HFF-Myc (cell line): Measurements from ENCODE around the gene ARID3A.
"Not testable (repeated sequence)": the region's sequence is repeated elsewhere in the genome, so short reads cannot be mapped to it uniquely, and the experiment has no call there.

Experiments used
- DNase-seq: peaks from one replicate; pipeline ENCODE4 v3.0.0-alpha.2; 2011; ENCODE audit warnings: low read depth; ENCODE audit errors: extremely low read depth
- H3K4me3 ChIP-seq: replicated peaks from 2 replicates; pipeline ENCODE4 v1.5.1; 2011; ENCODE audit warnings: low read depth, mild to moderate bottlenecking, control low read depth, low read length
- CTCF ChIP-seq: IDR thresholded peaks from 2 replicates; pipeline ENCODE4 v1.5.1; 2012; ENCODE audit warnings: mild to moderate bottlenecking, low read depth, low read length, control low read depth; ENCODE audit errors: missing control alignments

Gene ARID3A

DNA sequence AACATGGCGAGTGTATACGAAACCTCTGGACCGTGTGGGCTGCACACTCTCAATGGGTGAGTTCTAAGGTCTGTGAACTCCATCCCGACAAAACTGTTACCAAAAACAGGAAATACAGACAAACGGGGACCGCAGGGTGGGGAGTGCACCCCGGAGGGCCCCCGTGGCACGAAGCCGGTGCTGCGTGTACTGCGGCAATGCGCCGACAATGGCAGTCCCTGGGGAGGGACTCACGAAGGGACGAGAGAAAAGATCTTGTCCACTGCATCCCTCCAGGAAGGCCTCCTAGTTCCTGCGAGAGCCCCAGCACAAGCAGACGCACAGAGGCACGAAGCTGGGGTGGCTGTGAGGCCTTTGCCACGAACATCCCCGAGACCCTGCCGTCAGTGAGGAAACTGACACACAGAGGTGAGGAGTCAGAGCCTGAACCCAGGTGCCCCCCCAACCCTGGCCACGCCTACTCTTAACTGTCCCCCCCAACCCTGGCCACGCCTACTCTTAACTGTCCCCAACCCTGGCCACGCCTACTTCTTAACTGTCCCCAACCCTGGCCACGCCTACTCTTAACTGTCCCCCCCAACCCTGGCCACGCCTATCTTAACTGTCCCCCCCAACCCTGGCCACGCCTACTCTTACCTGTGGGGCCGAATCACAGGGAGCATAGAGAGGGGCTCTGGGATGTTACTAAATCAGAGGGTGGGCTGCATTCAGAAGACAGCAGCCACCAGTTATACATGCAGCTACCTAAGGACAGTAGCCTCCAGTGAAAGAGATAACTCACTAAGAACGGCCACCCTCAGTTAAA lies 37.1 kb upstream of the ARID3A start:
- DNase-seq: no peak
- H3K4me3 ChIP-seq: no peak overlapping the region
- TF ChIP-seq CTCF: no peak

DNA sequence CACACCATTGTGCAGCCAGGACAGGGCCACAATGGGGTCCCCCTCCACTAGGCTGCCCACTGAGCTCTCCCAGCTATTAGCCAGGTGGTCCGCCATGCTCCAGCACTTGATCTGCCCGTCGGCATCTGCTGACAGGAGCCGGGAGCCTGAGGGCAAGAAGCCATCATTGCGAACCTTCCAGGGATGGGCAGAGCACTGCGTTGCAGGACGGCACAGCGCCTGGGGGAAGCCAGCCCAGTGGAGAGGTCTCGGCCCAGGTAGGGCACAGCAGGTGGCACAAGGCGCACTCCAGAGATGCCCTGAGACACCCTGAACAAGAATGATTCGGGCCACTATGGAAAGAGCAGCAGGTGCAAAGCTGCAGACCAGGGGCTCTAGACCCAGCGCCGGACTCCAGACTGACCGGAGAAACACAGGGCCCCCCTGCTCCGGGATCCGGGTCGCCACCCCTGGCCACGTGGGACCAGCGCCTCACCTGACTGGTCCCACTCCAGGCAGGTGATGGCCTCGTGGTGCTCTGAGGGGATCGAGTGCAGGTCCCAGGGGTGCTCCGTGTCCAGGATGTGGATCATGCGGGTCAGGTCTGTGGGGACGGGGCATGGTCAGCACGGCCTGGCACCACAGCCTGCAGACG lies 36.1 kb upstream of the ARID3A start:
- no peak overlapping the region for H3K4me3 ChIP-seq
- DNase-seq: no peak
- TF ChIP-seq CTCF: no peak

DNA sequence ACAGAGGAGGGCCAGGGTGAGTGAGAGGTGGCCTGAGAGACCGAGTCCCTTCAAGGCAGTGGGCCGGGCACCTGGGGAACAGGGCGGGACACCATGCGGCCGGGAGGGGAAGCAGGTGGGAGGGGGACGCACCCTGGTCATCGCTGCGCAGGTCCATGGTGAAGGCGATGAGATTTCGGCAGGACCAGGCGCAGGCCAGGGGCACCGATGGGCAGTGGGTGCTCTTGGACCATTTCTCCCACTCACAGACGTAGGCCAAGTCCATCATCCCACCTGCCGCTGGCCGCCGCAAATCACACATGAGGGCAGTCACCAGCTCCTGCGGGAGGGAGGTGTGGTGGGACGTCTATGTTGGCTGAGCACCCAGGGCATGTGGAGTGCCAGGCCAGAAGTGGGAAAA lies 35.0 kb upstream of the ARID3A start:
- TF ChIP-seq CTCF: no peak
- H3K4me3 ChIP-seq: no peak overlapping the region
- no peak for DNase-seq

- DNase-seq: not testable (repeated sequence)
- peak overlapping the region; percentile 66 for H3K4me3 ChIP-seq
Observed at GRCh38 chr19:891421-892200, 34.2 kb upstream of the ARID3A start.

- peak overlapping the region; percentile 66 for H3K4me3 ChIP-seq
- no peak for TF ChIP-seq CTCF
- no peak for DNase-seq
Observed at GRCh38 chr19:892243-892893, 33.5 kb upstream of the ARID3A start.

- peak within 1 kb of the TSS; percentile 66 for H3K4me3 ChIP-seq
- TF ChIP-seq CTCF: no peak
Observed at GRCh38 chr19:892894-893689, 32.7 kb upstream of the ARID3A start, which contains the start of the genes MED16 and RNU6-9. Gene MED16 (minus strand): TSS chr19:893187. CDS start chr19:891131, 2,056 bp downstream. Gene RNU6-9 (plus strand): TSS chr19:893484.

More at GRCh38 chr19:892894-893689, 32.7 kb upstream of the ARID3A start, which contains the start of the genes MED16 and RNU6-9:
- DNase-seq: peak; percentile 75
